Fibroblast of peridontal ligament (primary cell): ENCODE measurements around the gene CFAP77.

Source experiments
- DNase-seq: peaks from one replicate; pipeline ENCODE4 v3.0.0-alpha.2; 2010; ENCODE audit errors: extremely low read depth

Gene CFAP77

DNA sequence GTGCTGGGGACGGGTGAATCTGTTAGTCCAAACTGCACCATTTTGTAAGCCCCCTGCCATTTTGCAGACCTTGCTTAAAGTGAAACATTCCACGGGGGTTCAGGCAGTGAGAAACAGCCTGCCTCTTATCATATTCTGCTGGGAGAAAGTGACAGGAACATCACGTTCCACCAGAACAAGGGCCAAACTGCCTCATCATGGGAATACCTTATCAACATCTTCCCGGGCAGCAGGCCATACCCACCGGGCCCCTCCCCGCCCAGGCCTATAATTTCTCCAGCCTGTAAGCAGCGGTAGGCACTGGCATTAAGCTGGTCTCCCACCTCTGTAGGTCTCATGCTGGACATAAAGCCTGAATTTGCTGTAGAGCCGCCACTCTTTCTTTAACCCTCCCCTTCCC, 1.5 kb upstream of the CFAP77 start:
- DNase-seq: no peak

- DNase-seq: no peak
These were observed 631 bp downstream of the CFAP77 start for GRCh38 chr9:132410642-132411041.

GRCh38 chr9:132411091-132411508, 1.1 kb downstream of the CFAP77 start:
- DNase-seq: peak; percentile 15

DNA sequence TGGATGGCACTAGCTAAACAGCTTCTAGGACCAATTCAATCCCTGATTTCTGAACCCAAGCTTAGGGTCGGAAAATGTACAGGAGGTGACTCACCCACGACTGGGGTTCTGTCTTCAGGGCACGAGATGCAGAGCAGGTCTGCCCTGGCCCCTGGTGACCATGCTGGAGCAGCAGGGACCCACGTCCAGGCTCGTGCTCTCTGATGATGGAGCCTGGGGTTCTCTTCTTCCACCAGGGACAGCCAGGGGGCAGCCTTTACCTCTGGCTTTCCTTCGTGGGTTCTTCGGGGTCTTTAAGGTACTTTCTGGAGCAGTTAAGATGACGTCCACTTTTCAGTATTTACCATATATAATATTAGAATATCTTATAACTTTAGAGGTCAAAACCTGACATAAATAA, 2.1 kb downstream of the CFAP77 start:
- peak; percentile 7 for DNase-seq

GRCh38 chr9:132413926-132414325, 3.9 kb downstream of the CFAP77 start:
- no peak for DNase-seq

DNA sequence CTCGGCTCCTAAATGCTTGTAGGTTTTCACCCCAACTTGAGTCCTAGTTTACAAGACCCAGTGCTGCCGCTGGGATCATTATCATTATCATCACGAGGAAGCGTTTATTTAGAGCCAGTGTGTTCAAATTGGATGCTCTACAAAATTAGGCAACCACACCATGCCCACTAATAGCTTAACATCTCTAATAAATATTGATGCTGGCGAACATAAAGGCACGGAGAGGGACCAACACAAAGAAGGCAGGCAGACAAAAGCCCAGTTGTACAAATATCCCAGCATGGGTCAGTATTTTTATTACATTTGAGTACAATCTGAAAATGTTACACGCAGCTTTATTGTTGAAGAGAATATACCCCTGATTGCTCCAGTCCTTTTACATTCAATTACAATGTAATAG, 4.7 kb downstream of the CFAP77 start:
- DNase-seq: no peak

- DNase-seq: no peak
These were observed 5.2 kb downstream of the CFAP77 start for GRCh38 chr9:132415181-132415580.

DNA sequence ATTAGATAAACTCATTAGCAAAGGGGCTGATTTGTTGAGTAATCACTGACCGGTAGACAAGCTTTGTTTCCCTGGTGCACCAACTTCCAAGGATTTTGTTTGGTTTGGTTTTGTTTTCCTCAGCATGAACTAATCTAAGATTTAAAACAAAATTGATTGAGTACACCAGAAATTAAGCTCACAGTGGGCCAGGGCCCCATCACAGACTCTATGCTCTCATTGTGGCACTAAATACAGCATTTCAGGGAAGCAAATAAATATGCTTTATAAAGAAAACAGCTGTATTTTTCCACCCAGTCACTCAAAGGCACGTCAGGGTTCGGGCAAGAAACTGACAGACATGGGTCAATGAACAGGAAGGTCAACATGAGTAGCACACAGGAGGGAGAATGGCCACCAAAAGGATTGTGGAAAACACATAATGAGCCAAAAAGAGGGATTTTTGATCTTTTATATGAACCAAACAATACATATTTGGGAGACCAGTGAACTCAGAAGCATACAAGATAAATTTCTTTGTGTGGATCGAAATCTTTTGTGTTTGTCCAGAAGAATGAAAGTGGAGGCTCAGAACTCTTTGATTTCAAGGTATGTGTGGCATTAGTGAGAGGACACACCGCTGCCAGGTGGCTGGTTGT, 8.8 kb downstream of the CFAP77 start:
- DNase-seq: no peak

- DNase-seq: no peak
These were observed 12.6 kb downstream of the CFAP77 start for GRCh38 chr9:132422574-132422973.

DNA sequence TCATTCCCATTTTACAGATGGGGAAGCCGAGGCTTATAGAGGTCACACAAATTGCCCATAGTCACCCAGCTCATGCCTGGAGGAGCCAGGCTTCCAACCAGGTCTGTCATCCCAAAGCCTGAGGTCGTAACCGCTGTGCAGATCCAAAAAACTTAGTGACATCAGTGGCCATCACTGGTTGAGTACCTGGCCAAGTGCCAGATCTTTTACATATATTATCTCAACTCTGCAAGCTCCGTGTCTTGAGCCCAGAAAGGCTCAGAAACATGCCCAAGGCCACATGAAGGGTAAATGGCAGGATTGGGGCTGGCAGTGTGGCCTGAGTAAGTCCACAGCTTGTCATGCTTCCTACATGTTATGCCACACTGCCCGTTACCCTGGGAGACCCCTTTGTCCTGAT, 13.5 kb downstream of the CFAP77 start:
- no peak for DNase-seq

DNA sequence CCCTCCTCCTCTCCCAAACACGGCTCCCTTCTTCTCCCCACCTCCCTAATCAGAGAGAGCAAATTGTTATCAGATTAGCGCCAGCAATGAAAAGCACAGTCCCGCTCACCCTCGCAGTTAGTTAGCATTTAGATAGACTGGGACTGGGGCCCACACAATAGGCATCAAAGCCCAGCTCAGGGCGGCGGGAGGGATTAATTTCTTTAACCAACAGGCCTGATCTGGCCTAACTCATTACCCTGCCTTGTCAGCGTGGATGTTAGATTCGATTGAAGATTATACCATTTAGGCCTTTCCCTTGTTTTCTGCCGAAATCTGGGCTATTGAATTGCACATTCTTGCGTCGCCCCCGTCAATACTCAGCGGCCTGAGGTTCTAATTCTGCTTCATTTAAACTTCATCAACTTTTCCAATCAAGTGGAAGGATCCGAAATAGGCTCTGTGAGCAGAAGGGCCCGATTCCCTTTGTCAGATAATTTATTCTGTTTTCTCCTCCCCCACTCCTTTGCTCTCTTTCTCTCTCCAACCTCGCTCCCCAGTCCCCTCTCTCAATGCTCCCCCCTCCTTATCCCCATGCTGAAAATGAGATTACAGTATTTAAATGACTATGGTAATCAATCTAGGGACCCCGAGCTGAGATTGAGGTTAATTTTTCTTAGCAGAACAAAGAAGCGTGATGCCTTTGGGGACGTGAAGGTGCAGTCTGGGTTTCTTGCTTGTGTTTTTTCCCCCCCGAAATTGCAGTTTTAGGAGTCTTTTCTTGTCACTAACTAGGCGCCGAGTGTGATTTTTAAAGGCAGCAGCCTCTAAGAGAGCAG, 15.1 kb downstream of the CFAP77 start:
- DNase-seq: no peak

GRCh38 chr9:132425675-132426062, 15.7 kb downstream of the CFAP77 start:
- no peak for DNase-seq

DNA sequence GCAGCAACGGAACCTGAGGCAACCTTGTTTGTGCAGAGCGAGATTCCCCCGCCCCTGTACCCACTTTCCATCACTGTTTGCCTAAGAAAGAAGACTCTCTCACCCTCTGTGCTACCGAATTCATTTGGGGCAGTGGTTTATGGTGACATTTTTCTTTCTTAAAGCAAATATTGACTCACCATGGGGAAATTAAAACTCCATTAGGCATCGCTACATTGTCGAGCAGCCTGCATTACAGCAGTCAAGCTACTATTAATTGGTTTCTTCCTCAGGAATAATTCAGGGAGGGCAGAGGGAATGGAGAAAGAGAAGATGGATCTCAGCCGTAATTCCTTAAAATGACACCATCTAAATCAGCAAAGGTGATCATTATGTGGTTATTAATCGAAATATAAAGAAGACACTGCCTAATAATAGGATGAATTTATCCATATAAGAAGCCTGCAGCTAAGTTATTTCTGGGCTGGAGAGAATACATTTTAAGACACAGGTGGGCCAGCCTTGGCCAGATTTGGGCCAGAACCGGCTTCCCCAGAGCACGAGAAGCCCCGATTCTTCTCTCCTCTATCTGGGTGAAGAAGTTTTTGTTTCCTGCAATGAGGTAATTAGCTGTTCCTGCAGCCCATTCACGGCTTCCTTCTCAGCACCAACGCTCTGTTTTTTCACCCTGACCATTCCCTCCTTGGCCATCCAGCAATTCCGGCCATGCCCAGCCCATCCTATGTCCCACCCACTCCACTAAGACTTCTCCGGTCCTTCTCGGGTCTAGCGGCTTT, 16.8 kb downstream of the CFAP77 start:
- DNase-seq: no peak

DNA sequence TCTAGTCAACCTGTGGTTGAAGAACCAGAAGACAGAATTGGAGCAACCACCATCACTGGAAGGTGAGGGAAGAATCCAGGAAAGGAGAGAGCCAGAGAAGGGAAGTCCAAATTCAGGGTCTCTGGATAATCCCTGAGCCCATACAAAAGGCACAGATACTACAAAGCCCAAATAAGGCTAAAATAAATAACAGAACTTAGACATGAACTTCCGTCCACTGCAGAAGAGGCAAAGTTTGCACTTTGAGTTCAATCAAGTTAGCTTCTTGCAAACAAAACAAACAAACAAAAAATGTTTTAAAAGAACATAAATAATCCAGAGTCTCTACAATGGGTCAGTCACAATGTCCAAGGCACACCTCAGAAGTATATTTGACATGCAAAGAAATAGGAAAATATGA, 21.0 kb downstream of the CFAP77 start:
- no peak for DNase-seq

- DNase-seq: no peak
These were observed 24.9 kb downstream of the CFAP77 start for GRCh38 chr9:132434881-132435280.

DNA sequence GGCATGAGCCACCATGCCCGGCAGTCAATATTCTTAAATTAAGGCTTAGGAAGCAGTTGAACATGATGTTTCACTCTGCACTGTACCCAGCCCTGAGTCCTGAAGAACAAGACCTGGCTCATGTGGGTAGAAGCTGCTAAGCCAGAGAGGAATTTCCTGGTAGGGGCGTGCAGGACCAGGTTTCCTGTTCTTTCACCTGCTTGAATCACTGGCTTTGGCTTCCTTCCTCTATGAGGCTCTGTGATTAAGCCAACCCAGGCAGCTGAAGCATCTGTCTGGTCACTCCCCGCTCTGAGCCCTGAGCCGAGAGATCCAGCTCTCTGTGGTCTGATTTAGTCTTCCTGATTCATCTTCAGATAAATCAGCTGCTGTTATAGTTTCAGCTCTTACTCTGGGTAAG, 29.1 kb downstream of the CFAP77 start:
- DNase-seq: no peak

DNA sequence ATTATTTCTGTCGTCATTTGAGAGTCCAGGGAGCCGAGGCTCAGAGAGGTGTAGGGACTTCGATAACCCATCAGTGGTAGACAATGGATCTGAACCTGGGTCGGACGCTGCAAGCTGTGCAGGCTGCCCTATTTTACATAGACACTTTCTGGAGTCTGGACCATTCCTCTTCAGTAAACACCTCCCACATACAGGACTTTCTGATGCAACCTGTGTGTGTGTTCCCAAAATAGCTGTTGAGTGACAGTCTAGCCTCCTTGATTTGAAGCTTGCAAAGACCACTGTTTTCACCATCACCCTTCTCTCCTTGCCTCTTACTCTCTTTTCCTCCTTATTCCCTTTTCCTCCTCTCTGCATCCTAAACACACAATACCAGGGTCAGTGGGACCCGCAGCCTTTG, 30.7 kb downstream of the CFAP77 start:
- no peak for DNase-seq

GRCh38 chr9:132441404-132441803, 31.4 kb downstream of the CFAP77 start:
- DNase-seq: no peak

- no peak for DNase-seq
These were observed 34.1 kb downstream of the CFAP77 start for GRCh38 chr9:132443951-132444607.

DNA sequence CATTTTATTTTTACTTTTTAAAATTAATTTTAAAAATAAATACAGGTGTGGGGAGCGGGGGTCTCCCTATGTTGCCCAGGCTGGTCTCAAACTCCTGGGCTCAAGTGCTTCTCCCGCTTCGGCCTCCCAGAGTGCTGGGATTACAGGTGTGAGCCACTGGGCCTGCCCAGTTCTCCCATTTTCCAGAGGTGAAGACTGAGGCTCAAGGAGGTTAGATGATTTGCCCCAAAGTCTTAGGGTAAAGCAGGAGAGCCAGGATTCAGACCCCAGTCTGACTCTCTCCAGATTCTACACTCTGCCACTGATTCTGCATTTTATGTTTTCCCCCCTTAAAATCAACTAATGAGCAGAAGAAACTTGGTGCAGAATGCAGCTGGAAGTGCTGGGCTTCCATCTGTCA, 36.9 kb downstream of the CFAP77 start:
- DNase-seq: no peak

- DNase-seq: no peak
These were observed 37.3 kb downstream of the CFAP77 start for GRCh38 chr9:132447346-132447745.

DNA sequence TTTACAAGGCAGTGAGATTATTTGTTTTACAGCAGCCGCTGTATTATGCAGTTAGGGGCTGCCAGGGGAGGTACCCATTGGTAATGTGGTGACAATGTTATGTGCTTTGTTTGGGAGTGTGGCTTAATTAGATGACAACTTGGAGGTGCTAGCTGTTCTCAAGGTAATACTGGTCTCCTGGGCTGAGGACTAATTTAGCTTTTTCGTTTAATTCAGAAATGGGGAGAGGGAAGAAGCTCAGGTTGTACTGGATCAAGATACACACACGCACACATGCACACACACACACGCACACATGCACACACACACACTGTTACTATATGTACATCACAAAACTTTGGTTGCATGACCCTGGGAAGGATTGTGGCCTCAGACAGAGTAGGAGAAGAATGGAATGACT, 37.9 kb downstream of the CFAP77 start:
- no peak for DNase-seq
